Ectodermal cell (in vitro differentiated cells): Measurements from ENCODE around the gene IL19.
"Not testable (repeated sequence)": the region's sequence is repeated elsewhere in the genome, so short reads cannot be mapped to it uniquely, and the experiment has no call there.

ENCODE experiments used
- H3K27ac ChIP-seq: 2 replicates; pipeline ENCODE4 v1.7.0; 2013; ENCODE audit warnings: mild to moderate bottlenecking, low read depth, low read length; ENCODE audit not compliant: insufficient read depth, poor library complexity, severe bottlenecking
- H3K27me3 ChIP-seq: 2 replicates; pipeline ENCODE4 v1.7.0; 2013; ENCODE audit warnings: mild to moderate bottlenecking, low read length; ENCODE audit not compliant: insufficient read depth, control insufficient read depth, poor library complexity, severe bottlenecking
- H3K36me3 ChIP-seq: one replicate; pipeline ENCODE4 v1.7.0; 2013; ENCODE audit warnings: low read length; ENCODE audit not compliant: control insufficient read depth, insufficient read depth
- H3K4me1 ChIP-seq: one replicate; pipeline ENCODE4 v1.7.0; 2013; ENCODE audit warnings: low read length; ENCODE audit not compliant: control insufficient read depth, insufficient read depth
- H3K4me3 ChIP-seq: 2 replicates; pipeline ENCODE4 v1.7.0; 2013; ENCODE audit warnings: low read depth, low read length, control low read depth; ENCODE audit not compliant: insufficient read depth
- H3K9me3 ChIP-seq: 2 replicates; pipeline ENCODE4 v1.7.0; 2013; ENCODE audit warnings: mild to moderate bottlenecking, low read length, moderate library complexity; ENCODE audit not compliant: control insufficient read depth
- WGBS, 2 experiments: methylation state at CpG; one replicate each; pipeline ENCODE4 v1.1.7; 2013; ENCODE audit warnings: missing lambda C conversion rate in 2 of 2; 5-methylcytosine and 5-hydroxymethylcytosine counted together

Gene IL19

GRCh38 chr1:206760590-206760989 lies 10.0 kb upstream of the IL19 start:
- H3K27me3 ChIP-seq: no peaks in the 10 kb centered on the region
- no peaks in the 10 kb centered on the region for H3K4me1 ChIP-seq
- 100% methylated on average over 1 of the region's 1 CpG for WGBS, 2 experiments
- H3K4me3 ChIP-seq: no peak overlapping the region
- no peaks in the 10 kb centered on the region for H3K9me3 ChIP-seq
- H3K36me3 ChIP-seq: no peaks in the 10 kb centered on the region
- no peak overlapping the region for H3K27ac ChIP-seq

- Histone ChIP-seq H3K4me1 (no peaks in the 10 kb centered on the region), H3K9me3 (no peaks in the 10 kb centered on the region), H3K4me3 (no peak overlapping the region), H3K27ac (no peak overlapping the region), H3K36me3 (no peaks in the 10 kb centered on the region), H3K27me3 (no peaks in the 10 kb centered on the region)
- 93 to 95% methylated on average over 6 of the region's 6 CpGs for WGBS, 2 experiments
Measured at GRCh38 chr1:206761159-206761768, 9.3 kb upstream of the IL19 start.

GRCh38 chr1:206762741-206763364 lies 7.7 kb upstream of the IL19 start:
- H3K9me3 ChIP-seq, H3K27ac ChIP-seq, H3K4me3 ChIP-seq, H3K27me3 ChIP-seq, H3K36me3 ChIP-seq, H3K4me1 ChIP-seq: not testable (repeated sequence)
- WGBS, 2 experiments: 90 to 91% methylated on average over 12 of the region's 12 CpGs

GRCh38 chr1:206765771-206766170 lies 4.8 kb upstream of the IL19 start:
- H3K27ac ChIP-seq, H3K36me3 ChIP-seq, H3K4me1 ChIP-seq, H3K4me3 ChIP-seq, H3K27me3 ChIP-seq, H3K9me3 ChIP-seq: not testable (repeated sequence)
- WGBS, 2 experiments: 92 to 97% methylated on average over 1 of the region's 1 CpG

GRCh38 chr1:206766251-206766856 lies 4.2 kb upstream of the IL19 start:
- 73 to 76% methylated on average over 8 of the region's 8 CpGs for whole genome bisulfite sequencing, 2 experiments
- H3K27me3 ChIP-seq: no peaks in the 10 kb centered on the region
- H3K9me3 ChIP-seq: no peaks in the 10 kb centered on the region
- no peaks in the 10 kb centered on the region for H3K36me3 ChIP-seq
- H3K4me1 ChIP-seq: peaks cover 12% of the 10 kb centered on the region
- no peak overlapping the region for H3K27ac ChIP-seq
- no peak overlapping the region for H3K4me3 ChIP-seq

GRCh38 chr1:206768472-206769303 lies 1.9 kb upstream of the IL19 start:
- Histone ChIP-seq H3K9me3 (no peaks in the 10 kb centered on the region), H3K27ac (no peak overlapping the region), H3K4me3 (no peak overlapping the region), H3K36me3 (no peaks in the 10 kb centered on the region), H3K4me1 (peaks cover 12% of the 10 kb centered on the region), H3K27me3 (no peaks in the 10 kb centered on the region)
- WGBS, 2 experiments: 85 to 86% methylated on average over 14 of the region's 14 CpGs

GRCh38 chr1:206769304-206769731 lies 1.3 kb upstream of the IL19 start:
- H3K27ac ChIP-seq: no peak overlapping the region
- H3K4me1 ChIP-seq: peaks cover 12% of the 10 kb centered on the region
- H3K36me3 ChIP-seq: no peaks in the 10 kb centered on the region
- H3K27me3 ChIP-seq: no peaks in the 10 kb centered on the region
- 87 to 88% methylated on average over 7 of the region's 7 CpGs for WGBS, 2 experiments
- H3K4me3 ChIP-seq: no peak overlapping the region
- H3K9me3 ChIP-seq: no peaks in the 10 kb centered on the region

GRCh38 chr1:206771338-206771692 lies 742 bp downstream of the IL19 start:
- Histone ChIP-seq H3K27ac (no peak overlapping the region), H3K27me3 (no peaks in the 10 kb centered on the region), H3K4me3 (no peak overlapping the region), H3K9me3 (no peaks in the 10 kb centered on the region), H3K36me3 (no peaks in the 10 kb centered on the region), H3K4me1 (peaks cover 12% of the 10 kb centered on the region)
- 86 to 91% methylated on average over 4 of the region's 4 CpGs for WGBS, 2 experiments

GRCh38 chr1:206772243-206772937 lies 1.8 kb downstream of the IL19 start, which contains the start of gene IL10:
Gene IL10 (minus strand): TSS chr1:206772494. CDS start chr1:206772435, 59 bp downstream.
- H3K4me1 ChIP-seq: peaks cover 12% of the 10 kb centered on the region
- 95 to 97% methylated on average over 8 of the region's 8 CpGs for WGBS, 2 experiments

More at GRCh38 chr1:206772243-206772937, 1.8 kb downstream of the IL19 start, which contains the start of gene IL10:
- Histone ChIP-seq H3K36me3 (no peaks in the 10 kb centered on the region), H3K4me3 (no peak within 1 kb of the TSS), H3K27me3 (no peaks in the 10 kb centered on the region), H3K9me3 (no peaks in the 10 kb centered on the region), H3K27ac (no peak within 1 kb of the TSS)
